ENCODE measurements around the gene IGDCC3.

DNA sequence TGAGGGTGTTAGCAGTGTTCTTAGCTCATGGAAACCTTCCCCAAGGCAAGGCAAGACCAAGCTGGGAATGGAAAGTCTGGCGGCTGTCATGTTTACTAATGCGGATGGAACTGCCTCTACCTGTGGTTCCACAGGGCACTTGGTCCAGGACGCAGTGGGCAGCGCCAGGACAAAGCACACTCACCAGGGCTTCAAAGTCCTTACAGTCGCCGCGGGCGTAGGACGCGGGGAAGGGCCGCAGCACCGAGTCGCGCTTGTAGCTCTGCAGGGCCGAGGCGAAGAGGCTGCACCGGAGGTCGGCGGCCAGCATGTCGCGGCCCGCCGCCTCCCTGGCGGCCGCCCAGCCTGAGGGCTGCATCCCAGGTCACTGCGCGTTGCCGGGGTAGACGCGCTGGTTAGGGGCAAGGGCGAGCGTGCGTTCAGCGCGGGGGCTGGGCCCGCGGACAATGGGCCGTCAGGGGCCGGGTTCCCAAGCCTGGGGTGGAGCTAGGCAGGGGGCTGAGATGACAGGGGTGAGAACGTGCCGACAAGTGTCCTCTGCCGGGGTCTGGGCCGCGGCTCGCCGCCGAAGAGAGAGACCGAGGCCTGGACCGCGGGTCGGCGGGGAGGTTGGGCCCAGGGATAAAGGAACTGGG, 91.6 kb downstream of the IGDCC3 start:
- TF ChIP-seq, protein P1, sequence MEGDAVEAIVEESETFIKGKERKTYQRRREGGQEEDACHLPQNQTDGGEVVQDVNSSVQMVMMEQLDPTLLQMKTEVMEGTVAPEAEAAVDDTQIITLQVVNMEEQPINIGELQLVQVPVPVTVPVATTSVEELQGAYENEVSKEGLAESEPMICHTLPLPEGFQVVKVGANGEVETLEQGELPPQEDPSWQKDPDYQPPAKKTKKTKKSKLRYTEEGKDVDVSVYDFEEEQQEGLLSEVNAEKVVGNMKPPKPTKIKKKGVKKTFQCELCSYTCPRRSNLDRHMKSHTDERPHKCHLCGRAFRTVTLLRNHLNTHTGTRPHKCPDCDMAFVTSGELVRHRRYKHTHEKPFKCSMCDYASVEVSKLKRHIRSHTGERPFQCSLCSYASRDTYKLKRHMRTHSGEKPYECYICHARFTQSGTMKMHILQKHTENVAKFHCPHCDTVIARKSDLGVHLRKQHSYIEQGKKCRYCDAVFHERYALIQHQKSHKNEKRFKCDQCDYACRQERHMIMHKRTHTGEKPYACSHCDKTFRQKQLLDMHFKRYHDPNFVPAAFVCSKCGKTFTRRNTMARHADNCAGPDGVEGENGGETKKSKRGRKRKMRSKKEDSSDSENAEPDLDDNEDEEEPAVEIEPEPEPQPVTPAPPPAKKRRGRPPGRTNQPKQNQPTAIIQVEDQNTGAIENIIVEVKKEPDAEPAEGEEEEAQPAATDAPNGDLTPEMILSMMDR (IDR thresholded peaks at IDR 0.05), result no peak
- no peak for TF ChIP-seq POLR2AphosphoS5 (IDR thresholded peaks at IDR 0.05)
- TF ChIP-seq POLR2A (IDR thresholded peaks at IDR 0.05), result no peak
- TF ChIP-seq EP300 (IDR thresholded peaks at IDR 0.05), result no peak
